Measurements from ENCODE around the gene CSF2RB.

The CSF2RB gene

GRCh38 chr22:36946421-36947158 is 33.2 kb downstream of the CSF2RB start:
- TF ChIP-seq USF1 (IDR thresholded peaks at IDR 0.05): no peak
- TF ChIP-seq NFIC (IDR thresholded peaks at IDR 0.05): no peak
- TF ChIP-seq TCF12 (IDR thresholded peaks at IDR 0.05; ENCODE audit: low read depth): no peak
- TF ChIP-seq, protein P1, sequence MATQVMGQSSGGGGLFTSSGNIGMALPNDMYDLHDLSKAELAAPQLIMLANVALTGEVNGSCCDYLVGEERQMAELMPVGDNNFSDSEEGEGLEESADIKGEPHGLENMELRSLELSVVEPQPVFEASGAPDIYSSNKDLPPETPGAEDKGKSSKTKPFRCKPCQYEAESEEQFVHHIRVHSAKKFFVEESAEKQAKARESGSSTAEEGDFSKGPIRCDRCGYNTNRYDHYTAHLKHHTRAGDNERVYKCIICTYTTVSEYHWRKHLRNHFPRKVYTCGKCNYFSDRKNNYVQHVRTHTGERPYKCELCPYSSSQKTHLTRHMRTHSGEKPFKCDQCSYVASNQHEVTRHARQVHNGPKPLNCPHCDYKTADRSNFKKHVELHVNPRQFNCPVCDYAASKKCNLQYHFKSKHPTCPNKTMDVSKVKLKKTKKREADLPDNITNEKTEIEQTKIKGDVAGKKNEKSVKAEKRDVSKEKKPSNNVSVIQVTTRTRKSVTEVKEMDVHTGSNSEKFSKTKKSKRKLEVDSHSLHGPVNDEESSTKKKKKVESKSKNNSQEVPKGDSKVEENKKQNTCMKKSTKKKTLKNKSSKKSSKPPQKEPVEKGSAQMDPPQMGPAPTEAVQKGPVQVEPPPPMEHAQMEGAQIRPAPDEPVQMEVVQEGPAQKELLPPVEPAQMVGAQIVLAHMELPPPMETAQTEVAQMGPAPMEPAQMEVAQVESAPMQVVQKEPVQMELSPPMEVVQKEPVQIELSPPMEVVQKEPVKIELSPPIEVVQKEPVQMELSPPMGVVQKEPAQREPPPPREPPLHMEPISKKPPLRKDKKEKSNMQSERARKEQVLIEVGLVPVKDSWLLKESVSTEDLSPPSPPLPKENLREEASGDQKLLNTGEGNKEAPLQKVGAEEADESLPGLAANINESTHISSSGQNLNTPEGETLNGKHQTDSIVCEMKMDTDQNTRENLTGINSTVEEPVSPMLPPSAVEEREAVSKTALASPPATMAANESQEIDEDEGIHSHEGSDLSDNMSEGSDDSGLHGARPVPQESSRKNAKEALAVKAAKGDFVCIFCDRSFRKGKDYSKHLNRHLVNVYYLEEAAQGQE (IDR thresholded peaks at IDR 0.05; ENCODE audit: low read depth): no peak
- no peak for TF ChIP-seq EGR1 (IDR thresholded peaks at IDR 0.05)
- TF ChIP-seq TAF1 (IDR thresholded peaks at IDR 0.05; ENCODE audit: low read depth): no peak
- no peak for TF ChIP-seq RAD21 (IDR thresholded peaks at IDR 0.05; ENCODE audit: low read depth)
- TF ChIP-seq EP300 (IDR thresholded peaks at IDR 0.05; ENCODE audit: borderline replicate concordance): no peak
- no peak for TF ChIP-seq ZBTB7A (IDR thresholded peaks at IDR 0.05; ENCODE audit: low read depth)
- TF ChIP-seq FOXM1 (IDR thresholded peaks at IDR 0.05; ENCODE audit: borderline replicate concordance, low read depth): no peak
- no peak for TF ChIP-seq CREB1 (IDR thresholded peaks at IDR 0.05; ENCODE audit: low read depth)
- TF ChIP-seq CEBPB (IDR thresholded peaks at IDR 0.05): no peak
- no peak for TF ChIP-seq YY1 (IDR thresholded peaks at IDR 0.05; ENCODE audit: low read depth)
- no peak for TF ChIP-seq TEAD4 (IDR thresholded peaks at IDR 0.05)
- TF ChIP-seq, protein P2, sequence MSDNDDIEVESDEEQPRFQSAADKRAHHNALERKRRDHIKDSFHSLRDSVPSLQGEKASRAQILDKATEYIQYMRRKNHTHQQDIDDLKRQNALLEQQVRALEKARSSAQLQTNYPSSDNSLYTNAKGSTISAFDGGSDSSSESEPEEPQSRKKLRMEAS (IDR thresholded peaks at IDR 0.05): no peak

GRCh38 chr22:36948273-36949225 is 35.1 kb downstream of the CSF2RB start:
- TF ChIP-seq TCF12 (IDR thresholded peaks at IDR 0.05; ENCODE audit: low read depth) (no peak), TAF1 (IDR thresholded peaks at IDR 0.05; ENCODE audit: low read depth) (no peak), NFIC (IDR thresholded peaks at IDR 0.05) (no peak), FOXM1 (IDR thresholded peaks at IDR 0.05; ENCODE audit: borderline replicate concordance, low read depth) (no peak), EP300 (IDR thresholded peaks at IDR 0.05; ENCODE audit: borderline replicate concordance) (no peak), TEAD4 (IDR thresholded peaks at IDR 0.05) (no peak)
- TF ChIP-seq, protein P2 (IDR thresholded peaks at IDR 0.05): no peak

DNA sequence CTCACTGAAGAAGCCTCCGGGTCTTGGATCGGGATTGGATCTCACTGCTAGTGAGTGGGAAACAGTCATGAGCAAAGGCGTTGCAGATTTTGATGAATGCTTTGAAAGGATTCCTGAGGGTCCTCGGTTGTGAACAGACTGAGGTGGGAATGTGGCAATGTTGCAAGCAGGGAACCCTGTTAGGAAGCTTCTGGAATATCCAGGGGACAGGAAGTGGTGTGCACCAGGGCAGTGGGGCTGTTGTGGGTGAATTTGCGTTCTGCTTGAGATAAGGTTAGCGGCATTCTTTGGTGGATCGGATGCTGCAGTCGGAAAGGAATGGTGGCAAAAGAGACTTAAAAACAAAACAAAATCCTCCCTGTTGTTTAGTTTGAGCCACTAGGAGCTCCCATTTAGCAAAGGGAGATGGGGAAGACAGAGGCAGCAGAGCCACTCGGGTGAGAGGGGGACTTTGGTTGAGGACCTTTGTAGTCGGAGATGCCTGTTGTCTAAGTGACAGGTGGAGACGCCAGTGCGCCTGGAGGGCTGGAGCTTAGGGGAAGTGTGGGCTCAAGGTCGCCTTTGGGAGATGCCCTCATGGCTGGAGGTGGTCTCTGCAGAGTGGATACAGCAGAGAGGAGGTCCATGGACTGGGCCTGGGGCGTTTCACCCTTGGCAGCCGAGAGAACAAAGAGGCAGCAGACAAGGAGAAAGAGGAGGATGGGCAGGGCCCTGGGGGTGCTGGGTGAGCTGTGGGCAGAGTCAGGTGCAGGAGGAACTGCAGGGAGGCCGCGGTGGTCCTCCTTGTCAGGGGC is 37.6 kb downstream of the CSF2RB start:
- no peak for TF ChIP-seq RAD21 (IDR thresholded peaks at IDR 0.05; ENCODE audit: low read depth)
- no peak for TF ChIP-seq TEAD4 (IDR thresholded peaks at IDR 0.05)
- no peak for TF ChIP-seq TCF12 (IDR thresholded peaks at IDR 0.05; ENCODE audit: low read depth)
- no peak for TF ChIP-seq EGR1 (IDR thresholded peaks at IDR 0.05)
- TF ChIP-seq EP300 (IDR thresholded peaks at IDR 0.05; ENCODE audit: borderline replicate concordance): no peak
- TF ChIP-seq TAF1 (IDR thresholded peaks at IDR 0.05; ENCODE audit: low read depth): no peak
- TF ChIP-seq, protein P1 (IDR thresholded peaks at IDR 0.05; ENCODE audit: low read depth): no peak
- no peak for TF ChIP-seq ZBTB7A (IDR thresholded peaks at IDR 0.05; ENCODE audit: low read depth)
- TF ChIP-seq NFIC (IDR thresholded peaks at IDR 0.05): no peak
- TF ChIP-seq USF1 (IDR thresholded peaks at IDR 0.05): no peak
- no peak for TF ChIP-seq FOXM1 (IDR thresholded peaks at IDR 0.05; ENCODE audit: borderline replicate concordance, low read depth)
- TF ChIP-seq YY1 (IDR thresholded peaks at IDR 0.05; ENCODE audit: low read depth): no peak

DNA sequence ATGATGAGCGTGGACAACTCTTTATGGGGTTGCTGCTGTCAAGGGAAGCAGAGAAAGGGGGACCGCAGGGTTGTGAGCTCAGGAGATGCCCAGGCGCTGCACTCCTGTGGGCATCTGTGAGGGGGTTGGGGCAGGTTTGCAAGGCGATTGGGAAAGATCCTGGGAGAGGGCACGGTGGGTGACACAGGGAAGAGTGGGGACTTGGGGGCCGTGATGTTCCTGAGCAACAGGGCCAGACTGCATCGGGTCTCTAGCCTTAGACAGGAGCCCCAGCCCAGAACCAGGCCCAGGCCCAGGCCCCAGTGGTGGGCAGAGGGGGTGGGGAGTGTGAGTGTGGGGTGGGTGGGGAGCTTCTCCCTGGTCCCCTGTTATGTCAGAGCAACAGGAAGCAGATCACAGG is 38.3 kb downstream of the CSF2RB start:
- TF ChIP-seq TEAD4 (IDR thresholded peaks at IDR 0.05) (no peak), ZBTB7A (IDR thresholded peaks at IDR 0.05; ENCODE audit: low read depth) (no peak), RAD21 (IDR thresholded peaks at IDR 0.05; ENCODE audit: low read depth) (no peak), USF1 (IDR thresholded peaks at IDR 0.05) (no peak), CREB1 (IDR thresholded peaks at IDR 0.05; ENCODE audit: low read depth) (no peak), YY1 (IDR thresholded peaks at IDR 0.05; ENCODE audit: low read depth) (no peak), TCF12 (IDR thresholded peaks at IDR 0.05; ENCODE audit: low read depth) (no peak), TAF1 (IDR thresholded peaks at IDR 0.05; ENCODE audit: low read depth) (no peak), EGR1 (IDR thresholded peaks at IDR 0.05) (no peak), NFIC (IDR thresholded peaks at IDR 0.05) (no peak), FOXM1 (IDR thresholded peaks at IDR 0.05; ENCODE audit: borderline replicate concordance, low read depth) (no peak), CEBPB (IDR thresholded peaks at IDR 0.05) (no peak), EP300 (IDR thresholded peaks at IDR 0.05; ENCODE audit: borderline replicate concordance) (no peak)
- TF ChIP-seq, protein P2 (IDR thresholded peaks at IDR 0.05): no peak
- TF ChIP-seq, protein P1 (IDR thresholded peaks at IDR 0.05; ENCODE audit: low read depth): no peak
